WI38 (cell line): ENCODE data around the gene PCYT2.

ENCODE experiments used
- H3K4me3 ChIP-seq: 2 replicates; pipeline ENCODE4 v1.5.1; 2011; ENCODE audit warnings: low read depth, mild to moderate bottlenecking, control low read depth, low read length
- CTCF ChIP-seq: IDR thresholded peaks from 2 replicates; pipeline ENCODE4 v1.5.1; 2012; ENCODE audit warnings: low read depth, mild to moderate bottlenecking, control low read depth, low read length

Gene PCYT2

GRCh38 chr17:81863833-81864768 lies 47.1 kb downstream of the PCYT2 start:
- no peak for TF ChIP-seq CTCF
- no peak overlapping the region for H3K4me3 ChIP-seq

DNA sequence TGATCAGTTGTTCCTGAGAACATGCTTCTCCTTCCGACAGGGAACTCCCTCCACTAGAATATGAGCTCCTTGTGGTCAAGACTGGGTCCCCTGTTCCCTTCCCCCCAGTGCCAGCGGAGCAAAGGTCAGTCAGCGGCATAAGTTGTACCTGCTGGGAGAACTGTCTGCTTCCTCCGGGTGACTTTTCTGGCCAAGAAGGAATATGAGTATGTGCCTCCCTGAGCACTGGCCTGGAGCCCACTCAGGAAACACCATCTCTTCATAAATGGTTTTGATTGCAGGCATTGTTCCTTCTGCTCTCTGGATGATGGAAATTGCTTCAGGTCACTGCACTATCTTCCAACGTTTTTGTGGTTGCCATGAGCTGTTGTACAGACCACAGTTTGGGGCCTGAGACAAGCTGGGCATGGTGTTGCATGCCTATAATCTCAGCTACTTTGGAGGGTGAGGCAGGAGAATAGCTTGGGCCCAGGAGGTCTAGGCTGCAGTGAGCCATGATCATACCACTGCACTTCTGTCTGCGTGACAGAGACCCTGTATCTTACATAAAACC lies 48.0 kb downstream of the PCYT2 start:
- no peak overlapping the region for H3K4me3 ChIP-seq
- no peak for TF ChIP-seq CTCF

GRCh38 chr17:81860756-81861568 lies 50.2 kb downstream of the PCYT2 start:
- no peak for TF ChIP-seq CTCF

GRCh38 chr17:81859906-81860755 lies 51.1 kb downstream of the PCYT2 start, which contains the start of gene P4HB:
Gene P4HB (minus strand): TSS chr17:81860535. CDS start chr17:81860471, 64 bp downstream.
- TF ChIP-seq CTCF = no peak
- H3K4me3 ChIP-seq = peak within 1 kb of the TSS; percentile 96

More at GRCh38 chr17:81860756-81861568, 50.2 kb downstream of the PCYT2 start:
- peak overlapping the region; percentile 84 for H3K4me3 ChIP-seq

- TF ChIP-seq CTCF = no peak
- H3K4me3 ChIP-seq = peak overlapping the region; percentile 96
Observed at GRCh38 chr17:81858967-81859905, 52.0 kb downstream of the PCYT2 start.
